GM18870 (cell line): ENCODE data around the gene ARHGAP35.

Experiments used
- ATAC-seq: cut with Tn5 transposase; IDR thresholded peaks from one replicate; pipeline ENCODE4 v1.9.1; 2021; ENCODE audit warnings: moderate library complexity; ENCODE audit not compliant: unreplicated experiment

Gene ARHGAP35

GRCh38 chr19:46902402-46902766 lies 41.6 kb downstream of the ARHGAP35 start:
- ATAC-seq: no peak

- ATAC-seq: no peak
These were observed 42.7 kb downstream of the ARHGAP35 start for GRCh38 chr19:46903458-46903857.

- no peak for ATAC-seq
These were observed 43.6 kb downstream of the ARHGAP35 start for GRCh38 chr19:46904114-46905060.

- ATAC-seq: no peak
These were observed 45.4 kb downstream of the ARHGAP35 start for GRCh38 chr19:46906221-46906620.

- ATAC-seq: no peak
These were observed 47.1 kb downstream of the ARHGAP35 start for GRCh38 chr19:46907880-46908279.

- ATAC-seq: no peak
These were observed 48.6 kb downstream of the ARHGAP35 start for GRCh38 chr19:46909356-46909755.
